Immature natural killer cell (primary cell): ENCODE measurements around the gene KRTAP5-9. TPM values are rescaled to one million over a fixed set of nuclear protein-coding genes. Genes with fewer than 3 reads are reported as not detected.

Experiments
- DNase-seq, 3 donors: peaks; one replicate each; pipeline ENCODE4 v3.0.0; 2022; ENCODE audit warnings: mixed read lengths in 1 of 3
- H3K27ac Mint-ChIP-seq, 6 donors: one replicate each; pipeline ENCODE4 v1.8.0; 2020; ENCODE audit warnings: mixed read lengths in 6 of 6, mild to moderate bottlenecking in 5 of 6, inconsistent platforms in 4 of 6, moderate library complexity in 3 of 6
- H3K27me3 Mint-ChIP-seq, 3 donors: one replicate each; pipeline ENCODE4 v1.8.0; 2020 to 2021; ENCODE audit warnings: low read depth in 3 of 3, mild to moderate bottlenecking in 3 of 3, mixed read lengths in 3 of 3, moderate library complexity in 3 of 3, inconsistent platforms in 1 of 3
- H3K36me3 Mint-ChIP-seq, 3 donors: one replicate each; pipeline ENCODE4 v1.8.0; 2020; ENCODE audit warnings: mixed read lengths in 3 of 3, inconsistent platforms in 2 of 3, mild to moderate bottlenecking in 2 of 3
- H3K4me1 Mint-ChIP-seq, 2 donors: one replicate each; pipeline ENCODE4 v1.8.0; 2020; ENCODE audit warnings: inconsistent platforms in 2 of 2, mild to moderate bottlenecking in 2 of 2, mixed read lengths in 2 of 2, moderate library complexity in 1 of 2
- H3K4me3 Mint-ChIP-seq, 5 donors: one replicate each; pipeline ENCODE4 v1.8.0; 2020; ENCODE audit warnings: mild to moderate bottlenecking in 5 of 5, mixed read lengths in 5 of 5, inconsistent platforms in 3 of 5, moderate library complexity in 3 of 5
- H3K9me3 Mint-ChIP-seq, 6 donors: one replicate each; pipeline ENCODE4 v1.8.0; 2020; ENCODE audit warnings: mild to moderate bottlenecking in 6 of 6, mixed read lengths in 6 of 6, inconsistent platforms in 4 of 6, moderate library complexity in 3 of 6
- polyA plus RNA-seq, 3 donors: library from polyadenylated mRNA; unstranded; fragments of 300-500 nt; fragmentation: Illumina TruSeq; gene quantifications; one replicate each; pipeline ENCODE4 v1.2.3, GENCODE V29; 2021

KRTAP5-9 gene
- polyA plus RNA-seq = not detected

- Mint-ChIP-seq H3K4me3 (no peak within 1 kb of the TSS), H3K9me3 (no peaks in the 10 kb centered on the region), H3K27me3 (peaks cover 0 to 9% (median 0%) of the 10 kb centered on the region in 3 donors), H3K4me1 (peaks cover 0 to 6% of the 10 kb centered on the region in 2 donors), H3K36me3 (no peaks in the 10 kb centered on the region), H3K27ac (no peak within 1 kb of the TSS)
- DNase-seq = no peak
Measured at GRCh38 chr11:71548120-71548519, at the start of gene KRTAP5-9. Gene KRTAP5-9 (plus strand): TSS chr11:71548420. CDS start chr11:71548658, 238 bp downstream.

GRCh38 chr11:71499125-71499524 is 49.1 kb upstream of the KRTAP5-9 start:
- Mint-ChIP-seq H3K36me3 (peaks cover 38 to 60% (median 39%) of the 10 kb centered on the region in 3 donors), H3K9me3 (no peaks in the 10 kb centered on the region), H3K27me3 (peaks cover 0 to 2% (median 2%) of the 10 kb centered on the region in 3 donors), H3K4me3 (no peak overlapping the region), H3K4me1 (no peaks in the 10 kb centered on the region), H3K27ac (no peak overlapping the region)
- DNase-seq = no peak

GRCh38 chr11:71499546-71499945 is 48.7 kb upstream of the KRTAP5-9 start:
- Mint-ChIP-seq H3K9me3 (no peaks in the 10 kb centered on the region), H3K4me1 (no peaks in the 10 kb centered on the region), H3K4me3 (no peak overlapping the region), H3K27ac (no peak overlapping the region), H3K36me3 (peaks cover 39 to 56% (median 39%) of the 10 kb centered on the region in 3 donors), H3K27me3 (peaks cover 0 to 2% (median 2%) of the 10 kb centered on the region in 3 donors)
- DNase-seq = no peak

- peaks cover 36 to 56% (median 41%) of the 10 kb centered on the region in 3 donors for H3K36me3 Mint-ChIP-seq
- H3K27me3 Mint-ChIP-seq = peaks cover 0 to 2% (median 2%) of the 10 kb centered on the region in 3 donors
- peak overlapping the region in 1 of 6 donors; percentile 55 for H3K27ac Mint-ChIP-seq
- H3K4me1 Mint-ChIP-seq = no peaks in the 10 kb centered on the region
- H3K4me3 Mint-ChIP-seq = no peak overlapping the region
- DNase-seq = no peak
- no peaks in the 10 kb centered on the region for H3K9me3 Mint-ChIP-seq
Measured at GRCh38 chr11:71500601-71501021, 47.6 kb upstream of the KRTAP5-9 start.

GRCh38 chr11:71501071-71501985 is 46.9 kb upstream of the KRTAP5-9 start:
- Mint-ChIP-seq H3K9me3 (no peaks in the 10 kb centered on the region), H3K27ac (no peak overlapping the region), H3K36me3 (peaks cover 41 to 63% (median 45%) of the 10 kb centered on the region in 3 donors), H3K4me3 (no peak overlapping the region), H3K4me1 (no peaks in the 10 kb centered on the region), H3K27me3 (peaks cover 0 to 2% (median 0%) of the 10 kb centered on the region in 3 donors)
- no peak for DNase-seq

GRCh38 chr11:71502026-71502425 is 46.2 kb upstream of the KRTAP5-9 start:
- H3K36me3 Mint-ChIP-seq = peaks cover 41 to 64% (median 47%) of the 10 kb centered on the region in 3 donors
- peaks cover 0 to 2% (median 0%) of the 10 kb centered on the region in 3 donors for H3K27me3 Mint-ChIP-seq
- H3K4me3 Mint-ChIP-seq = no peak overlapping the region
- peaks cover 0 to 3% (median 0%) of the 10 kb centered on the region in 6 donors for H3K9me3 Mint-ChIP-seq
- H3K4me1 Mint-ChIP-seq = no peaks in the 10 kb centered on the region
- no peak overlapping the region for H3K27ac Mint-ChIP-seq
- DNase-seq = no peak

- Mint-ChIP-seq H3K36me3 (peaks cover 36 to 63% (median 49%) of the 10 kb centered on the region in 3 donors), H3K4me3 (no peak overlapping the region), H3K27ac (no peak overlapping the region), H3K9me3 (peaks cover 0 to 4% (median 0%) of the 10 kb centered on the region in 6 donors), H3K4me1 (no peaks in the 10 kb centered on the region), H3K27me3 (peaks cover 0 to 2% (median 0%) of the 10 kb centered on the region in 3 donors)
- DNase-seq = no peak
Measured at GRCh38 chr11:71502871-71503435, 45.3 kb upstream of the KRTAP5-9 start.

- no peak overlapping the region for H3K4me3 Mint-ChIP-seq
- peaks cover 6 to 16% (median 9%) of the 10 kb centered on the region in 6 donors for H3K9me3 Mint-ChIP-seq
- H3K36me3 Mint-ChIP-seq = peaks cover 39 to 50% (median 50%) of the 10 kb centered on the region in 3 donors
- no peak overlapping the region for H3K27ac Mint-ChIP-seq
- H3K27me3 Mint-ChIP-seq = peaks cover 0 to 2% (median 0%) of the 10 kb centered on the region in 3 donors
- DNase-seq = no peak
- no peaks in the 10 kb centered on the region for H3K4me1 Mint-ChIP-seq
Measured at GRCh38 chr11:71504531-71504930, 43.7 kb upstream of the KRTAP5-9 start.

GRCh38 chr11:71505001-71505400 is 43.2 kb upstream of the KRTAP5-9 start:
- Mint-ChIP-seq H3K36me3 (peaks cover 42 to 53% (median 49%) of the 10 kb centered on the region in 3 donors), H3K27me3 (peaks cover 0 to 4% (median 0%) of the 10 kb centered on the region in 3 donors), H3K27ac (no peak overlapping the region), H3K4me3 (no peak overlapping the region), H3K4me1 (no peaks in the 10 kb centered on the region), H3K9me3 (peaks cover 11 to 20% (median 14%) of the 10 kb centered on the region in 6 donors)
- no peak for DNase-seq

- Mint-ChIP-seq H3K27ac (no peak overlapping the region), H3K4me1 (no peaks in the 10 kb centered on the region), H3K4me3 (no peak overlapping the region), H3K36me3 (peaks cover 34 to 46% (median 41%) of the 10 kb centered on the region in 3 donors), H3K9me3 (peaks cover 11 to 27% (median 18%) of the 10 kb centered on the region in 6 donors), H3K27me3 (peaks cover 0 to 4% (median under 1%) of the 10 kb centered on the region in 3 donors)
- no peak for DNase-seq
Measured at GRCh38 chr11:71505781-71506180, 42.4 kb upstream of the KRTAP5-9 start.

GRCh38 chr11:71507102-71507501 is 41.1 kb upstream of the KRTAP5-9 start:
- H3K4me3 Mint-ChIP-seq = no peak overlapping the region
- H3K27ac Mint-ChIP-seq = no peak overlapping the region
- H3K9me3 Mint-ChIP-seq = peaks cover 15 to 36% (median 22%) of the 10 kb centered on the region in 6 donors
- peaks cover 34 to 46% (median 41%) of the 10 kb centered on the region in 3 donors for H3K36me3 Mint-ChIP-seq
- no peak for DNase-seq
- H3K4me1 Mint-ChIP-seq = no peaks in the 10 kb centered on the region
- H3K27me3 Mint-ChIP-seq = peaks cover 0 to 4% (median 4%) of the 10 kb centered on the region in 3 donors

GRCh38 chr11:71518506-71519471 is 29.4 kb upstream of the KRTAP5-9 start:
- Mint-ChIP-seq H3K27ac (no peak overlapping the region), H3K36me3 (no peaks in the 10 kb centered on the region)

GRCh38 chr11:71519546-71519945 is 28.7 kb upstream of the KRTAP5-9 start:
- Mint-ChIP-seq H3K27ac (no peak overlapping the region), H3K9me3 (no peaks in the 10 kb centered on the region), H3K4me3 (no peak overlapping the region), H3K27me3 (no peaks in the 10 kb centered on the region), H3K4me1 (no peaks in the 10 kb centered on the region), H3K36me3 (no peaks in the 10 kb centered on the region)
- no peak for DNase-seq

More at GRCh38 chr11:71518506-71519471, 29.4 kb upstream of the KRTAP5-9 start:
- Mint-ChIP-seq H3K4me1 (no peaks in the 10 kb centered on the region), H3K27me3 (no peaks in the 10 kb centered on the region), H3K4me3 (no peak overlapping the region), H3K9me3 (peaks cover 0 to 2% (median 1%) of the 10 kb centered on the region in 6 donors)
- no peak for DNase-seq
